GM12878 (cell line): ENCODE results near the gene FCER1G.

ENCODE experiments used
- BCL3 ChIP-seq: IDR thresholded peaks from 2 replicates; pipeline ENCODE4 v1.6.1; 2011; ENCODE audit warnings: borderline replicate concordance, low read depth, mild to moderate bottlenecking, moderate library complexity, low read length; ENCODE audit not compliant: insufficient read depth, poor library complexity, severe bottlenecking
- CTCF ChIP-seq, 3 experiments: IDR thresholded peaks in 2 of 3; conservative IDR thresholded peaks in 1 of 3; 2 replicates each; pipeline ENCODE4 v1.5.1; 2011; ENCODE audit warnings: low read depth in 3 of 3, low read length in 3 of 3, mild to moderate bottlenecking in 3 of 3, control low read depth in 2 of 3, moderate library complexity in 2 of 3, inconsistent platforms in 1 of 3, mixed read lengths in 1 of 3; ENCODE audit not compliant: control insufficient read depth in 2 of 3, insufficient read depth in 1 of 3; ENCODE audit errors: extremely low read depth in 1 of 3
- EZH2 ChIP-seq: IDR thresholded peaks from 2 replicates; pipeline ENCODE4 v1.6.1; 2012; ENCODE audit warnings: low read depth, mild to moderate bottlenecking, control low read depth, inconsistent platforms, low read length, borderline replicate concordance; ENCODE audit not compliant: control insufficient read depth
- POLR2A ChIP-seq: IDR thresholded peaks from 2 replicates; pipeline ENCODE4 v1.6.1; 2011; ENCODE audit warnings: low read depth, mild to moderate bottlenecking, low read length

GRCh38 chr1:161200992-161201835, 13.9 kb upstream of the FCER1G start:
- no peak for TF ChIP-seq POLR2A
- no peak for TF ChIP-seq BCL3
- no peak for TF ChIP-seq CTCF (IDR thresholded peaks at IDR 0.05 in 2 of 3, conservative IDR thresholded peaks at IDR 0.05 in 1 of 3; ENCODE audit: control insufficient read depth in 2 of 3, extremely low read depth in 1 of 3, insufficient read depth in 1 of 3, low read depth in 3 of 3, low read length in 3 of 3)
- TF ChIP-seq EZH2, result no peak
